ENCODE data around the gene MACROD2.

Gene MACROD2

GRCh38 chr20:14538433-14538832, 543.1 kb downstream of the MACROD2 start:
- Histone ChIP-seq H3K4me3 (ENCODE audit: insufficient read depth, low read length, poor library complexity, severe bottlenecking) (no peak overlapping the region), H3K36me3 (ENCODE audit: low read length) (no peaks in the 10 kb centered on the region), H3K79me2 (ENCODE audit: insufficient read depth, low read length) (no peaks in the 10 kb centered on the region), H2AFZ (ENCODE audit: low read depth, low read length, severe bottlenecking) (no peak overlapping the region), H3K4me2 (ENCODE audit: low read depth, low read length, poor library complexity, severe bottlenecking) (no peak overlapping the region), H3K27me3 (ENCODE audit: low read length) (no peaks in the 10 kb centered on the region), H3K27ac (ENCODE audit: low read depth, low read length) (no peak overlapping the region), H3K9me3 (ENCODE audit: insufficient read depth, low read length) (no peaks in the 10 kb centered on the region), H4K20me1 (ENCODE audit: low read depth, low read length) (no peaks in the 10 kb centered on the region), H3F3A (ENCODE audit: insufficient read depth) (no peaks in the 10 kb centered on the region), H3K9me2 (replicated peaks; ENCODE audit: insufficient read depth, low read length) (no peaks in the 10 kb centered on the region), H3K9ac (ENCODE audit: low read length) (no peak overlapping the region)
- TF ChIP-seq EZH2phosphoT487 (conservative IDR thresholded peaks at IDR 0.05; ENCODE audit: low read length), result no peak
- TF ChIP-seq, protein P1, sequence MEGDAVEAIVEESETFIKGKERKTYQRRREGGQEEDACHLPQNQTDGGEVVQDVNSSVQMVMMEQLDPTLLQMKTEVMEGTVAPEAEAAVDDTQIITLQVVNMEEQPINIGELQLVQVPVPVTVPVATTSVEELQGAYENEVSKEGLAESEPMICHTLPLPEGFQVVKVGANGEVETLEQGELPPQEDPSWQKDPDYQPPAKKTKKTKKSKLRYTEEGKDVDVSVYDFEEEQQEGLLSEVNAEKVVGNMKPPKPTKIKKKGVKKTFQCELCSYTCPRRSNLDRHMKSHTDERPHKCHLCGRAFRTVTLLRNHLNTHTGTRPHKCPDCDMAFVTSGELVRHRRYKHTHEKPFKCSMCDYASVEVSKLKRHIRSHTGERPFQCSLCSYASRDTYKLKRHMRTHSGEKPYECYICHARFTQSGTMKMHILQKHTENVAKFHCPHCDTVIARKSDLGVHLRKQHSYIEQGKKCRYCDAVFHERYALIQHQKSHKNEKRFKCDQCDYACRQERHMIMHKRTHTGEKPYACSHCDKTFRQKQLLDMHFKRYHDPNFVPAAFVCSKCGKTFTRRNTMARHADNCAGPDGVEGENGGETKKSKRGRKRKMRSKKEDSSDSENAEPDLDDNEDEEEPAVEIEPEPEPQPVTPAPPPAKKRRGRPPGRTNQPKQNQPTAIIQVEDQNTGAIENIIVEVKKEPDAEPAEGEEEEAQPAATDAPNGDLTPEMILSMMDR (IDR thresholded peaks at IDR 0.05; ENCODE audit: insufficient read depth, low read length, poor library complexity, severe bottlenecking), result no peak

DNA sequence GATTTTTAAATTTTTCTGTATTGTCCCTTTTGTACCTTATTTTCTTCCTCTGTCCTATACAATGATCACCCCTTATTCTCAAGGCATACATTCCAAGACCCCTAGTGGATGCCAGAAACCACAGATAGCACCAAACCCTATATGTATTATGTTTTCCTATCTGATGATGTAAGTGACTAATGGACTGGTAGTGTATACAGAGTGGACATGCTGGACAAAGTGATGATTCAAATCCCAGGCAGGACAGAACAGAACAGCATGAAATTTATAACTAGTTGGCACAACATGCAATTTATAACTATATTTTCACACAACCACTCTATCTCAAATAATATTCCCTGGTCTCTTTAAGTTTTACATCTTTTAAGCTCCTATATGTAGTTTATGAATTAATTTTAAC, 547.7 kb downstream of the MACROD2 start:
- Histone ChIP-seq H3K27me3 (ENCODE audit: low read length) (no peaks in the 10 kb centered on the region), H3K9ac (ENCODE audit: low read length) (no peak overlapping the region), H3K4me2 (ENCODE audit: low read depth, low read length, poor library complexity, severe bottlenecking) (no peak overlapping the region), H3K36me3 (ENCODE audit: low read length) (no peaks in the 10 kb centered on the region), H3K27ac (ENCODE audit: low read depth, low read length) (no peak overlapping the region), H2AFZ (ENCODE audit: low read depth, low read length, severe bottlenecking) (no peak overlapping the region), H3K4me3 (ENCODE audit: insufficient read depth, low read length, poor library complexity, severe bottlenecking) (no peak overlapping the region), H3F3A (ENCODE audit: insufficient read depth) (no peaks in the 10 kb centered on the region), H3K9me2 (replicated peaks; ENCODE audit: insufficient read depth, low read length) (no peaks in the 10 kb centered on the region), H4K20me1 (ENCODE audit: low read depth, low read length) (no peaks in the 10 kb centered on the region), H3K9me3 (ENCODE audit: insufficient read depth, low read length) (no peaks in the 10 kb centered on the region), H3K79me2 (ENCODE audit: insufficient read depth, low read length) (no peaks in the 10 kb centered on the region)
- TF ChIP-seq EZH2phosphoT487 (conservative IDR thresholded peaks at IDR 0.05; ENCODE audit: low read length), result no peak
- TF ChIP-seq, protein P1 (IDR thresholded peaks at IDR 0.05; ENCODE audit: insufficient read depth, low read length, poor library complexity, severe bottlenecking), result no peak

- Histone ChIP-seq H4K20me1 (ENCODE audit: low read depth, low read length) (no peaks in the 10 kb centered on the region), H3K9ac (ENCODE audit: low read length) (no peak overlapping the region), H3K4me3 (ENCODE audit: insufficient read depth, low read length, poor library complexity, severe bottlenecking) (no peak overlapping the region), H3K27me3 (ENCODE audit: low read length) (no peaks in the 10 kb centered on the region), H3K9me2 (replicated peaks; ENCODE audit: insufficient read depth, low read length) (no peaks in the 10 kb centered on the region), H3K79me2 (ENCODE audit: insufficient read depth, low read length) (no peaks in the 10 kb centered on the region), H3K27ac (ENCODE audit: low read depth, low read length) (no peak overlapping the region), H3K36me3 (ENCODE audit: low read length) (no peaks in the 10 kb centered on the region), H2AFZ (ENCODE audit: low read depth, low read length, severe bottlenecking) (no peak overlapping the region), H3K4me2 (ENCODE audit: low read depth, low read length, poor library complexity, severe bottlenecking) (no peak overlapping the region), H3F3A (ENCODE audit: insufficient read depth) (no peaks in the 10 kb centered on the region), H3K9me3 (ENCODE audit: insufficient read depth, low read length) (no peaks in the 10 kb centered on the region)
- TF ChIP-seq, protein P1 (IDR thresholded peaks at IDR 0.05; ENCODE audit: insufficient read depth, low read length, poor library complexity, severe bottlenecking), result no peak
- TF ChIP-seq EZH2phosphoT487 (conservative IDR thresholded peaks at IDR 0.05; ENCODE audit: low read length), result no peak
Measured at GRCh38 chr20:14544688-14545087, 549.4 kb downstream of the MACROD2 start.
